GM12874 (cell line): Measurements from ENCODE around the gene RBM17.

Source experiments
- TF ChIP-seq, protein P1 (sequence below): IDR thresholded peaks from 2 replicates; pipeline ENCODE4 v1.5.1; 2011; ENCODE audit warnings: low read depth, mild to moderate bottlenecking, control low read depth, low read length, moderate library complexity; ENCODE audit not compliant: insufficient read depth

RBM17 gene

DNA sequence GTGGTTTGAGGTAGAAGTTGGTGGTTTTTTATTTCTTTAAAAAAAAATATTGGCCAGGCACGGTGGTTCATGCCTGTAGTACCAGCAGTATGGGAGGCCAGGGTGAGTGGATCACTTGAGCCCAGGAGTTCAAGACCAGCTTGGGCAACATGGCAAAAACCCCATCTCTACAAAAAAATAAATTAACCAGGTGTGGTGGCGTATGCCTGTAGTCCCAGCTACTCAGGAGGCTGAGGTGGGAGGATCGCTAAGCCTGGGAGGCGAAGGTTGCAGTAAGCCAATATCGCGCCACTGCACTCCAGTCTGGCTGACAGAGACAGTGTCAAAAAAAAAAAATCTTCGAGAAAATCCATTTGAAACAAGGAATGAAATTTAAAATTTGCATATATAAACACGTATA, 27.8 kb upstream of the RBM17 start:
- TF ChIP-seq, protein P1, sequence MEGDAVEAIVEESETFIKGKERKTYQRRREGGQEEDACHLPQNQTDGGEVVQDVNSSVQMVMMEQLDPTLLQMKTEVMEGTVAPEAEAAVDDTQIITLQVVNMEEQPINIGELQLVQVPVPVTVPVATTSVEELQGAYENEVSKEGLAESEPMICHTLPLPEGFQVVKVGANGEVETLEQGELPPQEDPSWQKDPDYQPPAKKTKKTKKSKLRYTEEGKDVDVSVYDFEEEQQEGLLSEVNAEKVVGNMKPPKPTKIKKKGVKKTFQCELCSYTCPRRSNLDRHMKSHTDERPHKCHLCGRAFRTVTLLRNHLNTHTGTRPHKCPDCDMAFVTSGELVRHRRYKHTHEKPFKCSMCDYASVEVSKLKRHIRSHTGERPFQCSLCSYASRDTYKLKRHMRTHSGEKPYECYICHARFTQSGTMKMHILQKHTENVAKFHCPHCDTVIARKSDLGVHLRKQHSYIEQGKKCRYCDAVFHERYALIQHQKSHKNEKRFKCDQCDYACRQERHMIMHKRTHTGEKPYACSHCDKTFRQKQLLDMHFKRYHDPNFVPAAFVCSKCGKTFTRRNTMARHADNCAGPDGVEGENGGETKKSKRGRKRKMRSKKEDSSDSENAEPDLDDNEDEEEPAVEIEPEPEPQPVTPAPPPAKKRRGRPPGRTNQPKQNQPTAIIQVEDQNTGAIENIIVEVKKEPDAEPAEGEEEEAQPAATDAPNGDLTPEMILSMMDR = no peak

GRCh38 chr10:6062101-6062771, 26.6 kb upstream of the RBM17 start, which contains the start of gene IL2RA:
TSS of gene IL2RA (minus strand) at chr10:6062367. CDS start at chr10:6062151, 216 bp downstream.
- TF ChIP-seq, protein P1 = no peak

DNA sequence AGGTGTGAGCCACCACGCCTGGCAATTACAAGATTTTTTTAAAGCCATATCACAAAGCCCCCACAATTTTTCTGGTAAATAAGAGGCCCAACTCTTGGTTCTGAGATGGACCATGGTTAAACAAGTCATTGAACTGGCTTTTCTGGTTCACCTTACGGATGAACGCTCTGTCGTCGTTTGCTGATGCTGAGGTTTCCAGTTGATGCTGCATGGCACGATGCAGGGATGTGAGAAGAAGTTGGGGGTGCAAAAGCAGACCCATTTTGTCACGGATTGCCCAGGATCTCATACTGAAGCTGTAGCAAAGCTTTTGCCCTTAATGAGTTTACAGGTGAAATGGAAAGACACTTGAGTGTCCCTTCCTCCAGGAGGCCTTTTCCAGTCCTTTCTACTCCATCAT, 24.7 kb upstream of the RBM17 start:
- TF ChIP-seq, protein P1 = no peak

GRCh38 chr10:6065406-6065805, 23.4 kb upstream of the RBM17 start:
- TF ChIP-seq, protein P1 = no peak

DNA sequence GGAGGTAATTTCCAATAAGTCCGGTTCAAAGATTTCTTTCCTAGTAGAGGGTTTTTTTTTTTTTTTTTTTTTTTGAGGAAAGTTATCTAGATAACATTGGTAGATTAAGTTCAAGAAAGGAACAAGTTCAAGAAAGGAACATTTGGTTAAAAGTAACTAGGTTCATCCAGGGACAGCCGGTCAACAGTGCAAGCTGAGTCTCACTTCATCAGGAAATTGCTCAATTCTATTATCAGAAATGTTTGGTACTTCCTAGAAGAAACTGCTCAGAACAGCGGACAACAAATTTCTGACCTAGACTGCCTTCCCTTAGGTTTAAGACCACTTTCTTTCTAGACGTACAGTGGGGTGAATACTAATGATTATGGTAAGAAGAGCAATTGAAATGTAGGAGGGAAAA, 23.0 kb upstream of the RBM17 start:
- TF ChIP-seq, protein P1 = no peak

DNA sequence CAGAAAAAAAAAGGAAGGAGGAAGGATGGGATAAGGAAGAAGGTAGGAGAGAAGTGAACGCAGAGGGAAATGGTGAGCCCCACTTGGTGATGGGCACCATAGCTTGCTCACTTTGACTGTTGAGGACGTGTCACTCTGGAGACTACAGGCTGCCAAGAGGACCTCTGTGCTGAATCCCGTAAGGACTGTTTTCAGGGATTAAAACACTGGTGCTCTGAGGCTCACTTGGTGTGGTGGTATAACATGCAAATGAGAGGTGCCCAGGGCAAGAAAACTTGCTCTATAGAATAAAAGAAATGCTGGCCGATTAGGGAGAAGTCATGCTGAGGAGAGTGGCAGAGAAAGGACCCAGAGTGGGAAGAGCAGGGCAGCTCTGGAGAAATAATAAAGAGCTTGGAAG, 21.4 kb upstream of the RBM17 start:
- TF ChIP-seq, protein P1 = no peak

DNA sequence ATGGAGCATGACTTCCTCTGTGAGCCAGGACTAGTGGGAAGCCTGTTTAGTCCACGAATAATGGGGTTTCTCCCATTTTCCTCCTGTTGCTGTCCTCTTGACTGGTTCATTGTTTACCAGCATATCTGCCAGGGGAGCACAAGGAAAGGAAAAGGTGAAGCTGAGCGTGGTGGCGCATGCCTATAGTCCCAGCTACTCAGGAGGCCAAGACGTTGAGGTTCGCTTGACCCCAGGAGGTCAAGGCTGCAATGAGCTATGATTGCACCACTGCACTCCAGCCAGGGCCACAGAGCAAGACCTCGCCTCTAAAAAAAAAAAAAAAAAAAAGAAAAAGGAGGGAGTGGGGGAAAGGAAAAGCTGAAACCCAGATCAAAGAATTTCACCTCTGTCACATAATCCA, 20.8 kb upstream of the RBM17 start:
- TF ChIP-seq, protein P1 = no peak
